NCI-H510A (cell line): ENCODE data around the gene TRAF1.

Experiments
- DNase-seq: peaks from one replicate; lab custom pipeline; 2025; lab: John Stamatoyannopoulos, UW

TRAF1 gene

GRCh38 chr9:120940573-120940972, 14.0 kb upstream of the TRAF1 start:
- DNase-seq, result no peak

GRCh38 chr9:120938851-120939250, 12.3 kb upstream of the TRAF1 start:
- DNase-seq, result no peak

- no peak for DNase-seq
These were observed 11.0 kb upstream of the TRAF1 start for GRCh38 chr9:120937596-120937995.

- no peak for DNase-seq
These were observed 10.5 kb upstream of the TRAF1 start for GRCh38 chr9:120937127-120937526.

GRCh38 chr9:120936764-120937122, 10.1 kb upstream of the TRAF1 start:
- no peak for DNase-seq

GRCh38 chr9:120936011-120936763, 9.6 kb upstream of the TRAF1 start:
- peak; percentile 81 for DNase-seq

GRCh38 chr9:120935383-120935857, 8.8 kb upstream of the TRAF1 start:
- peak; percentile 27 for DNase-seq

- DNase-seq, result no peak
These were observed 7.7 kb upstream of the TRAF1 start for GRCh38 chr9:120934281-120934680.

- DNase-seq, result no peak
These were observed 6.9 kb upstream of the TRAF1 start for GRCh38 chr9:120933310-120934055.

- no peak for DNase-seq
These were observed 5.7 kb upstream of the TRAF1 start for GRCh38 chr9:120932086-120932823.

- DNase-seq, result no peak
These were observed 4.9 kb upstream of the TRAF1 start for GRCh38 chr9:120931231-120932085.

- DNase-seq, result no peak
These were observed 2.7 kb upstream of the TRAF1 start for GRCh38 chr9:120929229-120929791.

GRCh38 chr9:120928483-120929228, 2.1 kb upstream of the TRAF1 start:
- DNase-seq, result peak; percentile 61

GRCh38 chr9:120928015-120928482, 1.5 kb upstream of the TRAF1 start:
- DNase-seq, result no peak

GRCh38 chr9:120927269-120928014, 846 bp upstream of the TRAF1 start:
- no peak for DNase-seq

- no peak for DNase-seq
These were observed 830 bp downstream of the TRAF1 start for GRCh38 chr9:120925535-120926396.

- DNase-seq, result no peak
These were observed 1.7 kb downstream of the TRAF1 start for GRCh38 chr9:120924698-120925534.
